SK-N-MC (cell line): ENCODE measurements around the gene LPCAT3.
"Not testable (repeated sequence)": the region's sequence is repeated elsewhere in the genome, so short reads cannot be mapped to it uniquely, and the experiment has no call there.

Experiments
- EZH2 ChIP-seq: fragments of 200-600 bp; sonication (generic); IDR thresholded peaks from one replicate; pipeline ENCODE4 v1.6.1; 2017; ENCODE audit warnings: antibody characterized with exemption
- POLR2AphosphoS5 ChIP-seq: IDR thresholded peaks from 2 replicates; pipeline ENCODE4 v1.6.1; 2012; ENCODE audit warnings: mild to moderate bottlenecking, low read depth, low read length, borderline replicate concordance

- TF ChIP-seq POLR2AphosphoS5, EZH2: not testable (repeated sequence)
Measured at GRCh38 chr12:7049445-7049951, 31.2 kb upstream of the LPCAT3 start.
